Vagina (tissue), 2 donors: Measurements from ENCODE around the gene C3orf20.

Source experiments
- CTCF ChIP-seq, 3 experiments: fragments of 450-650 bp in 2 of 3; fragments of 200-600 bp in 1 of 3; sonication (generic) in 1 of 3; IDR thresholded peaks; one replicate each; pipeline ENCODE4 v1.5.1; 2017 to 2019; ENCODE audit warnings: antibody characterized with exemption in 3 of 3, mild to moderate bottlenecking in 2 of 3, moderate library complexity in 2 of 3
- POLR2A ChIP-seq, 2 donors: fragments of 450-650 bp; IDR thresholded peaks; one replicate each; pipeline ENCODE4 v1.6.1; 2017; ENCODE audit warnings: antibody characterized with exemption in 2 of 2, mild to moderate bottlenecking in 2 of 2, moderate library complexity in 2 of 2

- TF ChIP-seq CTCF (IDR thresholded peaks at IDR 0.05) (no peak), POLR2A (IDR thresholded peaks at IDR 0.05) (no peak)
These were observed 17.4 kb upstream of the C3orf20 start for GRCh38 chr3:14657579-14657978.
